Loucy (cell line): ENCODE data around the gene DIP2B.

Experiments used
- H2AFZ ChIP-seq: fragments of 200-600 bp; sonication (generic); 2 replicates; pipeline ENCODE4 v1.6.0; 2016; ENCODE audit warnings: antibody characterized with exemption, mild to moderate bottlenecking, low read length, moderate library complexity
- H3F3A ChIP-seq: fragments of 200-600 bp; 2 replicates; pipeline ENCODE4 v1.6.0; 2016; ENCODE audit warnings: antibody characterized with exemption, low read depth, mild to moderate bottlenecking
- H3K27me3 ChIP-seq: fragments of 200-600 bp; sonication (generic); 2 replicates; pipeline ENCODE4 v1.6.1; 2014; ENCODE audit warnings: low read length, mild to moderate bottlenecking; ENCODE audit not compliant: insufficient read depth, poor library complexity, severe bottlenecking
- H3K36me3 ChIP-seq: fragments of 200-600 bp; sonication (generic); 2 replicates; pipeline ENCODE4 v1.6.1; 2016; ENCODE audit warnings: low read length; ENCODE audit not compliant: insufficient read depth
- H3K4me1 ChIP-seq: fragments of 200-600 bp; sonication (generic); 2 replicates; pipeline ENCODE4 v1.5.1; 2014; ENCODE audit warnings: low read length, mild to moderate bottlenecking; ENCODE audit not compliant: insufficient read depth, poor library complexity, severe bottlenecking
- H3K4me2 ChIP-seq: fragments of 200-600 bp; sonication (generic); 2 replicates; pipeline ENCODE4 v1.6.0; 2014; ENCODE audit warnings: antibody characterized with exemption, low read length, low read depth, mild to moderate bottlenecking; ENCODE audit not compliant: poor library complexity, severe bottlenecking
- H3K4me3 ChIP-seq: fragments of 200-600 bp; sonication (generic); 2 replicates; pipeline ENCODE4 v1.5.1; 2014; ENCODE audit warnings: low read length, mild to moderate bottlenecking, mixed read lengths; ENCODE audit not compliant: poor library complexity, severe bottlenecking
- H3K79me2 ChIP-seq: fragments of 200-600 bp; sonication (generic); 2 replicates; pipeline ENCODE4 v1.6.1; 2014; ENCODE audit warnings: low read length; ENCODE audit not compliant: insufficient read depth
- H3K9ac ChIP-seq: fragments of 200-600 bp; sonication (generic); 2 replicates; pipeline ENCODE4 v1.6.0; 2014; ENCODE audit warnings: mild to moderate bottlenecking, low read depth, low read length, moderate library complexity; ENCODE audit not compliant: poor library complexity, severe bottlenecking
- H3K9me2 ChIP-seq: fragments of 200-600 bp; sonication (generic); replicated peaks from 2 replicates; pipeline ENCODE4 v1.6.1; 2016; ENCODE audit warnings: low read depth, low read length, mixed read lengths
- H3K9me3 ChIP-seq: fragments of 200-600 bp; sonication (generic); 2 replicates; pipeline ENCODE4 v1.6.1; 2014; ENCODE audit warnings: mild to moderate bottlenecking, antibody characterized with exemption, low read length, low read depth; ENCODE audit not compliant: insufficient read depth
- H4K20me1 ChIP-seq: fragments of 200-600 bp; sonication (generic); 2 replicates; pipeline ENCODE4 v1.6.0; 2014; ENCODE audit warnings: antibody characterized with exemption, low read length, mild to moderate bottlenecking; ENCODE audit not compliant: insufficient read depth, poor library complexity, severe bottlenecking
- CTCF ChIP-seq: fragments of 200-600 bp; sonication (generic); conservative IDR thresholded peaks from 2 replicates; pipeline ENCODE4 v1.5.1; 2014; ENCODE audit warnings: mild to moderate bottlenecking, antibody characterized with exemption, low read length
- EZH2phosphoT487 ChIP-seq: fragments of 200-600 bp; IDR thresholded peaks from 2 replicates; pipeline ENCODE4 v1.6.1; 2018; ENCODE audit warnings: antibody characterized with exemption, mild to moderate bottlenecking, moderate library complexity, borderline replicate concordance

Gene DIP2B

GRCh38 chr12:50727466-50727865 lies 222.7 kb downstream of the DIP2B start:
- H3K9me2 ChIP-seq, result no peaks in the 10 kb centered on the region
- no peak overlapping the region for H3K9ac ChIP-seq
- H3K36me3 ChIP-seq, result peaks cover 92% of the 10 kb centered on the region; the same call in 1 of the 2 replicates
- H3K4me3 ChIP-seq, result no peak overlapping the region
- H3K27me3 ChIP-seq, result no peaks in the 10 kb centered on the region
- H3K4me1 ChIP-seq, result no peaks in the 10 kb centered on the region
- no peak for TF ChIP-seq EZH2phosphoT487
- no peak for TF ChIP-seq CTCF
- no peaks in the 10 kb centered on the region for H3K9me3 ChIP-seq
- H3F3A ChIP-seq, result no peaks in the 10 kb centered on the region
- H2AFZ ChIP-seq, result no peak overlapping the region
- no peaks in the 10 kb centered on the region for H4K20me1 ChIP-seq
- H3K79me2 ChIP-seq, result no peaks in the 10 kb centered on the region
- no peak overlapping the region for H3K4me2 ChIP-seq

- H2AFZ ChIP-seq, result no peak overlapping the region
- H3K9me3 ChIP-seq, result no peaks in the 10 kb centered on the region
- no peak overlapping the region for H3K4me3 ChIP-seq
- TF ChIP-seq CTCF, result no peak
- TF ChIP-seq EZH2phosphoT487, result no peak
- H3F3A ChIP-seq, result no peaks in the 10 kb centered on the region
- no peaks in the 10 kb centered on the region for H3K27me3 ChIP-seq
- H3K9ac ChIP-seq, result no peak overlapping the region
- no peaks in the 10 kb centered on the region for H3K79me2 ChIP-seq
- H3K4me2 ChIP-seq, result no peak overlapping the region
- peaks cover 90% of the 10 kb centered on the region; the same call in 1 of the 2 replicates for H3K36me3 ChIP-seq
- H4K20me1 ChIP-seq, result no peaks in the 10 kb centered on the region
- H3K4me1 ChIP-seq, result no peaks in the 10 kb centered on the region
- no peaks in the 10 kb centered on the region for H3K9me2 ChIP-seq
These were observed 223.6 kb downstream of the DIP2B start for GRCh38 chr12:50728417-50728816.

GRCh38 chr12:50728841-50729240 lies 224.1 kb downstream of the DIP2B start:
- Histone ChIP-seq H3K79me2 (no peaks in the 10 kb centered on the region), H3K27me3 (no peaks in the 10 kb centered on the region), H3K4me3 (no peak overlapping the region), H3K9ac (no peak overlapping the region), H4K20me1 (no peaks in the 10 kb centered on the region), H3K9me2 (no peaks in the 10 kb centered on the region), H3K4me2 (no peak overlapping the region), H3K9me3 (no peaks in the 10 kb centered on the region), H2AFZ (no peak overlapping the region), H3K4me1 (no peaks in the 10 kb centered on the region), H3K36me3 (peaks cover 90% of the 10 kb centered on the region; the same call in 1 of the 2 replicates), H3F3A (no peaks in the 10 kb centered on the region)
- no peak for TF ChIP-seq CTCF
- TF ChIP-seq EZH2phosphoT487, result no peak
